MM.1S (cell line): ENCODE data around the gene LRRC75B.

Source experiments
- CTCF ChIP-seq: fragments of 300-600 bp; sonication (generic); IDR thresholded peaks from 2 replicates; pipeline ENCODE4 v1.5.1; 2016; ENCODE audit warnings: antibody characterized with exemption, low read length, mixed read lengths
- EZH2 ChIP-seq: fragments of 300-600 bp; sonication (generic); optimal IDR thresholded peaks from 2 replicates; pipeline ENCODE3; 2017; ENCODE audit warnings: low read depth, mild to moderate bottlenecking, antibody characterized with exemption, low read length, mixed read lengths

- TF ChIP-seq CTCF (no peak), EZH2 (no peak)
Measured at GRCh38 chr22:24595863-24596262, 3.0 kb upstream of the LRRC75B start.
